CD4-positive, alpha-beta T cell treated with Interleukin-4 for 4 hours (primary cell): ENCODE data around the gene SWAP70.
"Not testable (repeated sequence)": the region's sequence is repeated elsewhere in the genome, so short reads cannot be mapped to it uniquely, and the experiment has no call there.

Source experiments
- DNase-seq: peaks from one replicate; pipeline ENCODE4 v3.0.0-alpha.2; 2020

Gene SWAP70

DNA sequence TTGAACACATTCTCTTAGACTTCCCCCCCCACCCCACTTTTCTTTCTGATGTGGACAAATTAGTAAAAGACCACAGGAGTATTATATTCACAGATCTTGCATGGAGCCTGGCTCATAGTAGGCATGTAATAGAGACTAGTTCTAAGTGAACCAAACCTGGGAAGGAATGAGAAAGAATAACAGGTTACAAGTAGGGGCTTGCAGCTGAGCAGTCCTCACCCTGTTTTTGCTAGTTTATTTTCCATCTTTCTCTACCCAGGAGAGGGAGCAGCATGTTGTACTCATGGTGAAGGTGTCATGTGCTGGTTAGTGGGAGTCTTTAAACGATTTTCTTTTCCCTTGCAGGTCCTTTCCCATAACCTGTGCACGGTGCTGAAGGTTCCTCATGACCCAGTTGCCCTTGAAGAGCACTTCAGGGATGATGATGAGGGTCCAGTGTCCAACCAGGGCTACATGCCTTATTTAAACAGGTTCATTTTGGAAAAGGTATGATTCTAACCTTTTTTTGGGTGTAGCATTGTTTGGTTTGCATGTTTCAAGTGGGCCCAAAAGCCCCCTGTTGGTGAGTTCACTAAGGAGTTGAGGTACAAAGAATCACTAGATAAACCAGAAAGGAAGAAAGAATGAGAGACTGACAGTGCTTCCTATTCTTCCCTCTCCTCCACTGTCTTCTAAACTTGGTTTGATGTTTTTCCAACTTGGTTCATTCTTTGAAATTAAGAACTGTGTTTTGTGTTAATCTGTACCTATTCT is 30.1 kb downstream of the SWAP70 start:
- no peak for DNase-seq

- not testable (repeated sequence) for DNase-seq
Observed at GRCh38 chr11:9695228-9695627, 31.4 kb downstream of the SWAP70 start.

DNA sequence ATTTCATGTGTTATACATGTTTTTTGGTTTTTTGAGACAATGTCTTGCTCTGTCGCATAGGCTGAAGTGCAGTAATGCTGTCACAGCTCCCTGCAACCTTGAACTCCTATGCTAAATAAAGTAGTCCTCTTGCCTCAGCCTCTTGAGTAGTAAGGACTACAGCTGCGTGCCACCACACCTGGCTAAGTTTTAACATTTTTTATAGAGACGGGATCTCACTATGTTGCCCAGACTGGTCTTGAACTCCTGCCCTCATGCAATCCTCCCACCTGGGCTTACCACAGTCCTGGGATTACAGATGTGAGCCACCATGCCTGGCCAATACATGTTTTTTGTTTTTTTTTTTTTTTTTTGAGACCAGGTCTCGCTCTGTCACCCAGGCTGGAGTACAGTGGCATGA is 33.9 kb downstream of the SWAP70 start:
- no peak for DNase-seq

DNA sequence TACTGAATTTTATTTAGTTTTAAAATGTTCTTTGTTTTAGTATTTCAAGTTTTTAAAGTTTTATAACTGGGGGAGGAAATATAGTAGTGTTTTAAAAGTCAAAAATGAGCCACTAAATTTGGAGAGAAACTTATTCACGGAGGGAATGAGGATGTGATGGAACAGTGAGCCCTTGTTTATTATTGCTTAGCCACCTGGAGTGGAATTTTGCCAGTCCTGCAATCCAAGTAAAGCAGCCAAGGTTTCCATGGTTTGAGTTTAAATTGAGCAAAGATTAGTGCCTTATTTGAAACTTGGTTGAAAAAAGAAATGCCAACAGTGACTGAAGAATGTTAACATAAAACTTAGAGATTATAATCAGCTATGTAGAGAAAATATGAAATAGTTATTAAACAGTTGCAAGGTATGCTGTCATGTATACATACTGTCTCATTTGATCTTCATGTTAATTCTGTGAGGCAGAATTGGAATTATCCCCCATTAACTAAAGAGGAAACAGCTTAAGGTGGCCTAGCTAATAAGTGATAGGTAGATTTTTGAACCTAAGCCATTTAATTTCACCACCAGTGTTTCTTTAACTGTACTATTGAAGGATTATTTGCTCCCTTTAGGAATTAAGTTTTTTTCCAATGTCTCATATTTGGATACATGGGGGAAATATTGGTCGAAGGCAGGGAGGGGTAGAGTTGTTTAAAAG is 36.4 kb downstream of the SWAP70 start:
- no peak for DNase-seq

DNA sequence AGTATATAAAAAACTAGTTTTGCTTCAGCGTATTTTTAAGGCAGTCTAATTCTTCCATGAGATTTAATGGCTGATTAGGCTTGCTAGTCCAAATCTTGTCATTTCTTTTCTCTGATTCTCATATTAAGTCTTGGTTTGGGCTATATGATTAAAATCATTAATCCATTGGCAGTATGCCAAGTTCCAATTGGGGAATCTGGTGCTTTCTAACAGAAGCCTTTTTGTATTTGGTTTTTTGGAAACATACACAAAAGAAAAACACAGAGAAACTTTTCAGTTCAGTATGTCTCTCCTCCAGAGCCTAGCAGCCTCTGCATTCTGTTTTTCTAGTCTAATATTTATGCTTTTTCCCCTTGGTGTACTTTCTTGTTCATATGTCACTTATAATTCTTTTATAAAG is 37.9 kb downstream of the SWAP70 start:
- DNase-seq: no peak

DNA sequence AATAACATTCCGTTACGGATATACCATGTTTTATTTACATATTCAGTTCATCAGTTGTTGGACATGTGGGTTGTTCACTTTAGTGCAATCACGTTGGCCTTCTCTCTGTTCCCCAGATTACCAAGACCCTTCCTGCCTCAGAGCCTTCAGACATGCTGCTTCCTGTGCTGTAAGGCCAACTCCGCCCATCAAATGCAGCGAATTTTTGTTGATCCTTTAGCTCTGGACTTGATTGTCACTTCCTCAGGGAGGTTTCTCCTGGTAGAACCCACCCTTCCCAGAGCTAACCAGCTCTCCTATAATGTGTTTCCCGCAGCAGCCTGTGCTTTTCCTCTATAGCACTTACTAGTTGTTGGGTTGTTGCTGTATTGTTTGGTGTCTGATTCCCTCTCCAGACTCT is 39.4 kb downstream of the SWAP70 start:
- no peak for DNase-seq

DNA sequence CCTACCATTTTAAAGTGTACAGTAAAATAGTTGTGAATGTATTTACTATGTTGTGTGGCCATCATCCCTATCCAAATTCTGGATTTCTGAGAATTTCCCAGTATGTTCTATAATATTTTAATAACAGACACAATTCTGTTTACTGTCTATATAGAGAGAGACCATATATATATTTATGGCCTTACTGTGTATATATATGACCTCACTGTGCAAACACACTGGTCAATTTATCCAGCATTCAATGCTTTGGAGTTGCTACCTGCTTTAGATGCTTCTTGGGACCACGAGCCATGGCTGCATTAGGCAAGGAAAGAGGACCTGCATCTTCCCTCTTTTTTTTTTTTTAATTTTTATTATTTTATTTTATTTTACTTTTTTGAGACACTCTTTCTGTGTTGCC is 40.2 kb downstream of the SWAP70 start:
- DNase-seq: no peak

GRCh38 chr11:9704620-9705019 is 40.7 kb downstream of the SWAP70 start:
- no peak for DNase-seq

DNA sequence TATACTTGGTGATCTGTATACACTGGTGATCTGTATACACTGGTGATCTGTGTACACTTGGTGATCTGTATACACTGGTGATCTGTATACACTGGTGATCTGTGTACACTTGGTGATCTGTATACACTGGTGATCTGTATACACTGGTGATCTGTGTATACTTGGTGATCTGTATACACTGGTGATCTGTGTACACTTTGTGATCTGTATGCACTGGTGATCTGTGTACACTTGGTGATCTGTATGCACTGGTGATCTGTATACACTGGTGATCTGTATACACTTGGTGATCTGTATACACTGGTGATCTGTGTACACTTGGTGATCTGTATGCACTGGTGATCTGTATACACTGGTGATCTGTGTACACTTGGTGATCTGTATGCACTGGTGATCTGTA is 41.5 kb downstream of the SWAP70 start:
- not testable (repeated sequence) for DNase-seq

GRCh38 chr11:9708544-9708943 is 44.7 kb downstream of the SWAP70 start:
- no peak for DNase-seq

DNA sequence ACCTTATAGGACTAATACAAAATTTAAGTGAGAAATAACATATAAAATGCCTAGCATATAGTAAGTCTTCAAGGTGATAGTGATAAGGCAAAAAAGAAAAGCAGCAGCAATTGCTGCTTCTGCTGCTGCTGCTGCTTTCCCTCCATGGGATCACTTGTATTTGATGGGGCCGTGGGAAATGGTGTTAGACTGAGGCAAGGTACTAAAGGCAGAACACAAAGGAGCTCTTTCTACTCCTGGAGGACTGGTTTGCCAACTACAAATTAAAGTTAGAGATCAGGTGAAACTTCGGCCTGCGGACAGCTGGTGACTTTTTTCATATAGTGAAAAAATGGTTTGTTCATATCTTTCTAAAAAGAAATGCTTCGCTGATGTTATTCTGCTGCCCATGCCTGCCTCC is 46.3 kb downstream of the SWAP70 start:
- DNase-seq: no peak

GRCh38 chr11:9710852-9711251 is 47.0 kb downstream of the SWAP70 start:
- DNase-seq: no peak

- no peak for DNase-seq
Observed at GRCh38 chr11:9711454-9712307, 47.8 kb downstream of the SWAP70 start.

DNA sequence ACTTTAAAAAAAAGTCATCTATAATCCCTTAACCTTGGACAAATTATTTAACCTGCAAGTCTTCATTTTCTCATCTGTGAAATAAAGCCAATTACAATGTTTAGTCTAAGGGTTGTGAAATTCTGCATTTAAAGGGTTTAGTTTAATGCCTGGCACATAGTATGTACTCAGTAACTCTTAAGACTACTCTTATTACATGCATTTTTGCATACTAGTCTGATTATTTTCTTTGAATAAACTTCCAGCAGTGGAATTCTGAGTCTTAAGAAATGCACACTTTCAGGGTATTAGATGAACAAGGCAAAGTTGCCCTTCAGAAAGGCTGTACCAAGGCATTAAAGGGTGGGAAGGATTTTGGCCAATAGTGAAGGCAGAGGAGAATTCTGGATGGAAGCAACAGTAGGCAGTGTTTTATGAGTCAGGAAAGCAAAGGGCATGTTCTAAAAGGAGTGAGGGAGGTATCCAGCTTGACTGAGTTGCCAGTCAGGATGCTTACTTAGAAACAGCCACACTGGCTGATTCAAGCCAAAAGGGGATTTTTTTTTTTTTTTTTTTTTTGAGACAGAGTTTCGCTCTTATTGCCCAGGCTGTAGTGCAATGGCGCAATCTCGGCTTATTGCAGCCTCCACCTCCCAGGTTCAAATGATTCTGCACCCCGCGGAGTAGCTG is 50.5 kb downstream of the SWAP70 start:
- no peak for DNase-seq

GRCh38 chr11:9716275-9717039 is 52.6 kb downstream of the SWAP70 start:
- DNase-seq: peak; percentile 18

DNA sequence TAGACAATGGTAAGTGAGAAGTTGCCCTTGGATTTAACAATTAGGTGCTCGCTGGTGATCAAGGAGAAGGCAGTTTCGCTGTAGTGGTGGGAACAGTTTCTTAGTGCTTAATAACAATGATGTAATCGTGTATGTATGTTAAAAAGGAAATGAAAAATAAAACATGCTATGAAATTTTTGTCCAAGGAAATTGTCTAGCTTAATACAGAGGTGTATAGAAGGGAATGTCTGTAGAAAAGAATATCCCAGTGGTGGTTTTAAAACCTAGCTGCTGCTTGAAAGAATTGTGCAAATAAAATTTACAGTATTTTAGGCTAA is 53.1 kb downstream of the SWAP70 start:
- no peak for DNase-seq

DNA sequence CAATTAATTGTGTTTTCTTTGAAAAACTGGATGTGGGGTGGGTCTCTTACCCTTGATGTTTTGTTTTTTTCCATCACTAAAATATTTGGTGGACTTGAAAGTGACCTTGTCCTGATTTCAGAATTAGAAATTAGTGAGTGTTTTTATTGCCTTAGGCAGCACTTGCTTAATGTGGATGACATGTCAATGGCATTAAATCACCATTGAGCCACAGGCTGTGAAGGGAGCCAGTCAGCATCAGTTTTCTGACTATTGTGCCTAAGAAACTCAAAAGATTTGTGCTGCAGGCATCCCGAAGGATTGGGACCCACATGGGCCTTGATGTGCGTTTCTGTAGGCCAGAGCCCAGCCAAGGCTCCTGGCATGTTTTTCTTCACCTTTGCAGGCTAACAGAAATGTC is 53.8 kb downstream of the SWAP70 start:
- no peak for DNase-seq

GRCh38 chr11:9718147-9718546 is 54.3 kb downstream of the SWAP70 start:
- no peak for DNase-seq

DNA sequence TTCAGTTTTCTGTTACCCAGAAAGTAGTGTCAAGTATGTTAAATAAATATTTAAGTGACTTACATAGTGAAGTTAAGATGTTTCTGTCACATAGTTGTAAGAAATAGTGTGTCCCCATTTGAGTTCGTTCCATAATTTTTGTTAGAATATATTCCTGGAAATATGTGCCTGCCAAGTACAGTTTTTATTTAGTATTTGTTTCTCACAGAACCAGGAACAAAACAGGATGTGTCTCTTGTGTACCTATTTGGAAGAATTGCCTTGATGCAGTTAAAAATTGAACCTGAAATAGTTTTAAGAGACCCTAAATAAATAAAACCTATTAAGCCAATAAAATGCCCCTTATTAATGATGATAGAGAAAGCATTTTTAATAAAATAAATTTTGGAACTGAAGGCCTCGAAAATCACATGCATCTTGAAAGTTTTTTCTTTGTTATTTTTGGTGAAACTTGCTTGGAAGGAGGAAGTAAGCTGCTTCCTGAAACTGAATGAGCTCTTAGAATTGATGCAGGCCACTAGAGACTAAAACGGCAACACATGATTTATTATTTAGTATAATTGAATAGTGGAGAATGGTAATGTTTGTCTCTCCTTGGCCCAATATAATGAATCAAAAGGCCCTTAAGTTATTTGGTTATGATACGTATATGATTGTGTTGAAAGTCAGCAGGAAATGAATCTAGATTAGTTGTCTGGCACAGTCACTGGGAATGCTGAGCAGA is 55.9 kb downstream of the SWAP70 start:
- no peak for DNase-seq

GRCh38 chr11:9720290-9720630 is 56.4 kb downstream of the SWAP70 start:
- no peak for DNase-seq

DNA sequence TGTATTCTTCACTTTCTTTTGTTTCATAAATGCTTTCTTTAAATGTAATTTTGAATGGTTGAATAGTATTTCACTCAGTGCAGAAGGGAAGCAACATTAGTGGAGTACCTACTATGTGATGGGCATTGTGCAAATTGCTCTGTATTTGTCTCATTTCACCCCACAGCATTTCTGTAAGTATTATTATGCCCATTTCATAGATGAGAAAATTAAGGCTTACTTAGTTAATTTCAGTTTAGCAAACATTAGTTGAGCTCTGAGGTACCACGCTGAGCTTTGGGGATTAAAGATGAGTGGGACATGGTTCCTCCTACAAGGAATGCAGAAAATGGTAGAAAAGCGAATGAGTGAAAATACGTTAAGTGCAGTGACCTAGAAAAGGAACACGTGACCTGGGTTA is 58.1 kb downstream of the SWAP70 start:
- DNase-seq: no peak

GRCh38 chr11:9722893-9723292 is 59.0 kb downstream of the SWAP70 start:
- DNase-seq: no peak
